ENCODE data around the gene SSTR3. TPM values are rescaled to one million over a fixed set of nuclear protein-coding genes. Genes with fewer than 3 reads are reported as not detected.

The SSTR3 gene
- total RNA-seq, 1 donor from 2014 or later: not detected

- intact Hi-C loops (cut with DNase I): no loop called here
- Histone ChIP-seq H3K36me3 (no peaks in the 10 kb centered on the region), H3K9me3 (no peaks in the 10 kb centered on the region), H3K4me1 (peaks cover 49% of the 10 kb centered on the region), H3K4me3 (no peak overlapping the region), H3K27me3 (no peaks in the 10 kb centered on the region), H3K27ac (no peak overlapping the region)
- no peak for DNase-seq (ENCODE audit: extremely low spot score in 2 of 2)
- TF ChIP-seq POLR2A (IDR thresholded peaks at IDR 0.05) (no peak), CTCF (IDR thresholded peaks at IDR 0.05) (no peak), POLR2AphosphoS5 (IDR thresholded peaks at IDR 0.05; ENCODE audit: insufficient read depth in 1 of 2, low read depth in 1 of 2) (no peak)
Observed at GRCh38 chr22:37181681-37182080, 30.6 kb downstream of the SSTR3 start.

GRCh38 chr22:37180531-37181231 is 31.6 kb downstream of the SSTR3 start:
- H3K27me3 ChIP-seq: no peaks in the 10 kb centered on the region
- H3K27ac ChIP-seq: no peak overlapping the region
- intact Hi-C loops (cut with DNase I): no loop called here
- no peak overlapping the region for H3K4me3 ChIP-seq
- TF ChIP-seq CTCF (IDR thresholded peaks at IDR 0.05): no peak
- no peak for TF ChIP-seq POLR2AphosphoS5 (IDR thresholded peaks at IDR 0.05; ENCODE audit: insufficient read depth in 1 of 2, low read depth in 1 of 2)
- no peak for TF ChIP-seq POLR2A (IDR thresholded peaks at IDR 0.05)
- no peaks in the 10 kb centered on the region for H3K36me3 ChIP-seq
- H3K4me1 ChIP-seq: peaks cover 49% of the 10 kb centered on the region
- H3K9me3 ChIP-seq: no peaks in the 10 kb centered on the region
- no peak for DNase-seq (ENCODE audit: extremely low spot score in 2 of 2)

GRCh38 chr22:37179622-37180420 is 32.5 kb downstream of the SSTR3 start:
- Histone ChIP-seq H3K9me3 (no peaks in the 10 kb centered on the region), H3K4me3 (no peak overlapping the region), H3K27ac (peak overlapping the region; percentile 62), H3K4me1 (peaks cover 49% of the 10 kb centered on the region), H3K27me3 (no peaks in the 10 kb centered on the region), H3K36me3 (no peaks in the 10 kb centered on the region)
- no peak for TF ChIP-seq CTCF (IDR thresholded peaks at IDR 0.05)
- TF ChIP-seq POLR2AphosphoS5 (IDR thresholded peaks at IDR 0.05; ENCODE audit: insufficient read depth in 1 of 2, low read depth in 1 of 2): no peak
- no peak for TF ChIP-seq POLR2A (IDR thresholded peaks at IDR 0.05)
- DNase-seq (ENCODE audit: extremely low spot score in 2 of 2): no peak
- intact Hi-C loops (cut with DNase I): no loop called here

- no peak for DNase-seq (ENCODE audit: extremely low spot score in 2 of 2)
- no peaks in the 10 kb centered on the region for H3K27me3 ChIP-seq
- no peak overlapping the region for H3K4me3 ChIP-seq
- H3K4me1 ChIP-seq: peaks cover 46% of the 10 kb centered on the region
- no peaks in the 10 kb centered on the region for H3K9me3 ChIP-seq
- TF ChIP-seq POLR2A (IDR thresholded peaks at IDR 0.05) (no peak), CTCF (IDR thresholded peaks at IDR 0.05) (no peak)
- intact Hi-C loops (cut with DNase I): no loop called here
- H3K36me3 ChIP-seq: no peaks in the 10 kb centered on the region
- H3K27ac ChIP-seq: peak overlapping the region; percentile 62
Observed at GRCh38 chr22:37179126-37179470, 33.2 kb downstream of the SSTR3 start.
